ENCODE data around the gene CNOT1.

- TF ChIP-seq CTCF (IDR thresholded peaks at IDR 0.05; ENCODE audit: poor library complexity) (no peak), EZH2phosphoT487 (IDR thresholded peaks at IDR 0.05; ENCODE audit: low read depth, severe bottlenecking, unreplicated experiment) (no peak)
Observed at GRCh38 chr16:58563775-58564174, 65.9 kb downstream of the CNOT1 start.

Data from hepatocyte (in vitro differentiated cells).